GM21423 (cell line): ENCODE results near the gene MRPS34.

Experiments
- ATAC-seq: cut with Tn5 transposase; IDR thresholded peaks from one replicate; pipeline ENCODE4 v1.9.1; 2021; ENCODE audit warnings: mild to moderate bottlenecking, moderate library complexity; ENCODE audit not compliant: unreplicated experiment

Gene MRPS34

GRCh38 chr16:1731603-1732002 is 41.3 kb downstream of the MRPS34 start:
- ATAC-seq = no peak

GRCh38 chr16:1731073-1731472 is 41.9 kb downstream of the MRPS34 start:
- ATAC-seq = no peak

GRCh38 chr16:1729445-1729844 is 43.5 kb downstream of the MRPS34 start:
- no peak for ATAC-seq

GRCh38 chr16:1729026-1729425 is 43.9 kb downstream of the MRPS34 start:
- no peak for ATAC-seq

GRCh38 chr16:1727651-1728624 is 45.0 kb downstream of the MRPS34 start:
- ATAC-seq = no peak

- no peak for ATAC-seq
Observed at GRCh38 chr16:1726661-1727502, 46.1 kb downstream of the MRPS34 start.

GRCh38 chr16:1724491-1724890 is 48.4 kb downstream of the MRPS34 start:
- ATAC-seq = no peak

- ATAC-seq = no peak
Observed at GRCh38 chr16:1723450-1724147, 49.3 kb downstream of the MRPS34 start.
